HEK293 (cell line): ENCODE results near the gene TACC2.

ENCODE experiments used
- HOXA7 ChIP-seq: sonication (generic); formaldehyde crosslinking; IDR thresholded peaks from 2 replicates; pipeline ENCODE4 v1.8.1; 2022; ENCODE audit warnings: missing genetic modification reagents, borderline replicate concordance
- KLF16 ChIP-seq: fragments of 450-650 bp; formaldehyde crosslinking; IDR thresholded peaks from 2 replicates; pipeline ENCODE4 v1.5.1; 2017; ENCODE audit warnings: missing biosample characterization, missing genetic modification characterization
- TCF7L2 ChIP-seq: IDR thresholded peaks from 2 replicates; pipeline ENCODE4 v1.6.1; 2011; ENCODE audit warnings: low read depth, mild to moderate bottlenecking, inconsistent platforms, low read length, moderate library complexity, borderline replicate concordance
- ZBTB7A ChIP-seq: fragments of 450-650 bp; formaldehyde crosslinking; IDR thresholded peaks from 2 replicates; pipeline ENCODE4 v1.5.1; 2016; ENCODE audit warnings: low read depth, missing biosample characterization, missing genetic modification characterization
- ZNF335 ChIP-seq: fragments of 450-650 bp; formaldehyde crosslinking; conservative IDR thresholded peaks from 2 replicates; pipeline ENCODE4 v1.5.1; 2016; ENCODE audit warnings: missing biosample characterization, missing genetic modification characterization
- ZNF423 ChIP-seq: fragments of 450-650 bp; formaldehyde crosslinking; IDR thresholded peaks from 2 replicates; pipeline ENCODE4 v1.5.1; 2016; ENCODE audit warnings: missing biosample characterization, missing genetic modification characterization
- TF ChIP-seq, protein P1 (sequence below): fragments of 450-650 bp; formaldehyde crosslinking; IDR thresholded peaks from 2 replicates; pipeline ENCODE4 v1.5.1; 2016; ENCODE audit warnings: missing biosample characterization, missing genetic modification characterization
- TF ChIP-seq, protein P2 (sequence below): fragments of 450-650 bp; formaldehyde crosslinking; IDR thresholded peaks from 2 replicates; pipeline ENCODE4 v1.5.1; 2016; ENCODE audit warnings: missing biosample characterization, missing genetic modification characterization
- TF ChIP-seq, protein P3 (sequence below): fragments of 450-650 bp; formaldehyde crosslinking; IDR thresholded peaks from 2 replicates; pipeline ENCODE4 v1.5.1; 2017; ENCODE audit warnings: missing biosample characterization, missing genetic modification characterization

DNA sequence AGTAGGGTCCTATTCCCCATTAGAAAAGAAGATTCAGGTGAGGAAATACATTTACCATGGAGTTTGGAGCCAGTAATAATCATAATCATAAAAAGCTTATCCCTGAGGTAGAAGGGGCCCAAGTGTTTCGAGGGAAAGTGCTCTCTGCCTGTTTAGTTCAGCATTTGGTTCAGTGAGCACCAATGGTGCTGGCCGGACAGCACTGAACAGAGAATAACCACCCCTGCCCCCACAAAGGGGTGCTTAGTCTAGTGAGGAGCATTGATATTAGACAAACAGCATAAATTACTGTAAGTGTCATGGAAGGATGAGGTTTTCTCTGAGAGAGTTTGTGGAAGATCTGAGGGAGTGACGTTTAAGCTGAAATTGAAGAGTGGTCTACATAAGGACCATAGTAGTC is 39.5 kb upstream of the TACC2 start:
- TF ChIP-seq, protein P1, sequence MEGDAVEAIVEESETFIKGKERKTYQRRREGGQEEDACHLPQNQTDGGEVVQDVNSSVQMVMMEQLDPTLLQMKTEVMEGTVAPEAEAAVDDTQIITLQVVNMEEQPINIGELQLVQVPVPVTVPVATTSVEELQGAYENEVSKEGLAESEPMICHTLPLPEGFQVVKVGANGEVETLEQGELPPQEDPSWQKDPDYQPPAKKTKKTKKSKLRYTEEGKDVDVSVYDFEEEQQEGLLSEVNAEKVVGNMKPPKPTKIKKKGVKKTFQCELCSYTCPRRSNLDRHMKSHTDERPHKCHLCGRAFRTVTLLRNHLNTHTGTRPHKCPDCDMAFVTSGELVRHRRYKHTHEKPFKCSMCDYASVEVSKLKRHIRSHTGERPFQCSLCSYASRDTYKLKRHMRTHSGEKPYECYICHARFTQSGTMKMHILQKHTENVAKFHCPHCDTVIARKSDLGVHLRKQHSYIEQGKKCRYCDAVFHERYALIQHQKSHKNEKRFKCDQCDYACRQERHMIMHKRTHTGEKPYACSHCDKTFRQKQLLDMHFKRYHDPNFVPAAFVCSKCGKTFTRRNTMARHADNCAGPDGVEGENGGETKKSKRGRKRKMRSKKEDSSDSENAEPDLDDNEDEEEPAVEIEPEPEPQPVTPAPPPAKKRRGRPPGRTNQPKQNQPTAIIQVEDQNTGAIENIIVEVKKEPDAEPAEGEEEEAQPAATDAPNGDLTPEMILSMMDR (tag by site-specific recombination): no peak
- TF ChIP-seq, protein P2, sequence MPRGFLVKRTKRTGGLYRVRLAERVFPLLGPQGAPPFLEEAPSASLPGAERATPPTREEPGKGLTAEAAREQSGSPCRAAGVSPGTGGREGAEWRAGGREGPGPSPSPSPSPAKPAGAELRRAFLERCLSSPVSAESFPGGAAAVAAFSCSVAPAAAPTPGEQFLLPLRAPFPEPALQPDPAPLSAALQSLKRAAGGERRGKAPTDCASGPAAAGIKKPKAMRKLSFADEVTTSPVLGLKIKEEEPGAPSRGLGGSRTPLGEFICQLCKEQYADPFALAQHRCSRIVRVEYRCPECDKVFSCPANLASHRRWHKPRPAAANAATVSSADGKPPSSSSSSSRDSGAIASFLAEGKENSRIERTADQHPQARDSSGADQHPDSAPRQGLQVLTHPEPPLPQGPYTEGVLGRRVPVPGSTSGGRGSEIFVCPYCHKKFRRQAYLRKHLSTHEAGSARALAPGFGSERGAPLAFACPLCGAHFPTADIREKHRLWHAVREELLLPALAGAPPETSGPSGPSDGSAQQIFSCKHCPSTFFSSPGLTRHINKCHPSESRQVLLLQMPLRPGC (tag by site-specific recombination): no peak
- TF ChIP-seq TCF7L2 (no peak), ZBTB7A (tag by site-specific recombination) (no peak), ZNF423 (tag by site-specific recombination) (no peak), KLF16 (tag by site-specific recombination) (no peak), HOXA7 (CRISPR knock-in tag) (no peak), ZNF335 (tag by site-specific recombination) (no peak)
- TF ChIP-seq, protein P3, sequence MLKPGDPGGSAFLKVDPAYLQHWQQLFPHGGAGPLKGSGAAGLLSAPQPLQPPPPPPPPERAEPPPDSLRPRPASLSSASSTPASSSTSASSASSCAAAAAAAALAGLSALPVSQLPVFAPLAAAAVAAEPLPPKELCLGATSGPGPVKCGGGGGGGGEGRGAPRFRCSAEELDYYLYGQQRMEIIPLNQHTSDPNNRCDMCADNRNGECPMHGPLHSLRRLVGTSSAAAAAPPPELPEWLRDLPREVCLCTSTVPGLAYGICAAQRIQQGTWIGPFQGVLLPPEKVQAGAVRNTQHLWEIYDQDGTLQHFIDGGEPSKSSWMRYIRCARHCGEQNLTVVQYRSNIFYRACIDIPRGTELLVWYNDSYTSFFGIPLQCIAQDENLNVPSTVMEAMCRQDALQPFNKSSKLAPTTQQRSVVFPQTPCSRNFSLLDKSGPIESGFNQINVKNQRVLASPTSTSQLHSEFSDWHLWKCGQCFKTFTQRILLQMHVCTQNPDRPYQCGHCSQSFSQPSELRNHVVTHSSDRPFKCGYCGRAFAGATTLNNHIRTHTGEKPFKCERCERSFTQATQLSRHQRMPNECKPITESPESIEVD: no peak
